GM19238 (cell line): Measurements from ENCODE around the gene SH3BP5.
A peak's percentile ranks its signal among the peaks of the same experiment; 100 is the strongest.
"Not testable (repeated sequence)": the region's sequence is repeated elsewhere in the genome, so short reads cannot be mapped to it uniquely, and the experiment has no call there.

ENCODE experiments used
- DNase-seq: peaks from one replicate; pipeline ENCODE4 v3.0.0; 2011; ENCODE audit warnings: low spot score; ENCODE audit not compliant: insufficient read length

Gene SH3BP5, protein sequence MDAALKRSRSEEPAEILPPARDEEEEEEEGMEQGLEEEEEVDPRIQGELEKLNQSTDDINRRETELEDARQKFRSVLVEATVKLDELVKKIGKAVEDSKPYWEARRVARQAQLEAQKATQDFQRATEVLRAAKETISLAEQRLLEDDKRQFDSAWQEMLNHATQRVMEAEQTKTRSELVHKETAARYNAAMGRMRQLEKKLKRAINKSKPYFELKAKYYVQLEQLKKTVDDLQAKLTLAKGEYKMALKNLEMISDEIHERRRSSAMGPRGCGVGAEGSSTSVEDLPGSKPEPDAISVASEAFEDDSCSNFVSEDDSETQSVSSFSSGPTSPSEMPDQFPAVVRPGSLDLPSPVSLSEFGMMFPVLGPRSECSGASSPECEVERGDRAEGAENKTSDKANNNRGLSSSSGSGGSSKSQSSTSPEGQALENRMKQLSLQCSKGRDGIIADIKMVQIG

DNA sequence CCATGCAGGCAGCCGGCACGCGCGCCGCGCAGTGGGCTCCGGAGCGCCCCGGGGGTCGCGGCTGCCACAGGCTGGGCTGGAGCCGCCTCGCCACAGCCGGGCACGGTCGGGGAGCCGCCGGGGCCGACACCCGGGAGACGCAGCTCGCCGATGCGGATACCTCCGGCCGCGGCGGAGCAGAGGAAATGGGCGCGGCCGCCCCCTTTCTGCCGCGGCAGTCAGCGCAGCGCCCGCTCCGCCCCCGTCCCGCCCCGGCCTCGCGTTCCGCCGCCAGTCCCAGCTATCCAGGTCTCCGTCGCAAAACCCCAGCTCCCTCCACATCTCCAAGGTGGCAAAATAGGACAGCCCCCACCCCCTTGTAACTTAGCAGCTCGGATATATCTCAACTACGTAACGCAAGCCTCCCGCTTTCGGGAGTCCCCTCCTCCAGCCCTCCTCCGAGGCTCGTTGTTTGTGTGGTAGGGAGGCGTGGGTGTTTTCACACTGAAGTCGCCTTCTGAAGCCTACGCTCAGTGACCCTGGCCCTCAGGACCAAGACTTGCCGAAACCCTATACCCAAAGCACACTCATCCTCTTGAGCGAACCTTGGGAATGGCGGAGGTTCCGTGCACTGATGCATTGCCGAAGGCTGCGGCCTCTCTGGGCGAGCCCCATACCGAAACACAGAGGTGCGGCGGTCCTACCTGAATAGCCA, at the start of gene SH3BP5:
Gene SH3BP5, minus strand, starts transcription at position 182 of the 694 bp plus-strand sequence. Its CDS starts 178 bp downstream, at position 4.
- peak; percentile 74 for DNase-seq

DNA sequence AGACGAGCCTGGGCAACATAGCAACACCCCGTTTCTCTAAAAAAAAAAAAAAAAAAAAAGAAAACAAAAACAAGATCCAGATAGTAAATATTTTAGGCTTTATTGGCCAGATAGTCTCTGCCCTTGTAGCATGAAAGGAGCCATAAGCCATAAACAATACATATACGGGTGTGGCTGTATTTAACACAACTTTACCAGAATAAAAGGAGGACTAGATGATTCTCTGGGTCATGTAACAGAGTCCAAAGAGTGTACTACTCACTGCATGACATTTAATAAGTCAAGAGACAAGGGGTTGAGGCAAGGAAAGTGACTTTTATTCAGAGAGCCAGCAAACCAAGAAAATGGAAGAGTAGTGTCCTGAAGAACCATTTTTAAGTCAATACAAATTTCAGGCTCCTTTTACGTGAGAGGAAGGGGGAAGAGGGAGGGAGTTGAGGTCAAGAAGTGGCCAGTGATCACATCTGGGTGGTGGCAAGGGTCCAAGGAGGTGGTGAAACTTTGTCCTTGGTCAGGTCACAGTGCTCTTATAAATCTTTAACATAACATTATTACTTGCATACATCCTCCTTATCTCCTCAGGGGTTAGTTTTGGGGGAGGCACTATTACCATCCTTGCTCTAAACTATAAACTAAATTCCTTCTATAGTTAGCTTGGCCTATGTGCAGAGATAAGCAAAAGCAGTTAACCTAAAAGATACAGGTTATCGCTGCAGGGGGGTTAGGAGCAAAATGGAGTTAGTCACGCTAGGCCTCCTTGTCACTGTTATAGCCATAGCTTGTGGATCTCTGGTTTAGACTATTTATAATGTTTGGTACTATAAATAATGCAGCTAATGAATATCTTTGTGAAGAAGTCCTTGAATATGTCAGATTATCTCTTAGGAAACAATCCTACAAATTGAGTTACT, 48.8 kb upstream of the SH3BP5 start:
- DNase-seq: no peak

DNA sequence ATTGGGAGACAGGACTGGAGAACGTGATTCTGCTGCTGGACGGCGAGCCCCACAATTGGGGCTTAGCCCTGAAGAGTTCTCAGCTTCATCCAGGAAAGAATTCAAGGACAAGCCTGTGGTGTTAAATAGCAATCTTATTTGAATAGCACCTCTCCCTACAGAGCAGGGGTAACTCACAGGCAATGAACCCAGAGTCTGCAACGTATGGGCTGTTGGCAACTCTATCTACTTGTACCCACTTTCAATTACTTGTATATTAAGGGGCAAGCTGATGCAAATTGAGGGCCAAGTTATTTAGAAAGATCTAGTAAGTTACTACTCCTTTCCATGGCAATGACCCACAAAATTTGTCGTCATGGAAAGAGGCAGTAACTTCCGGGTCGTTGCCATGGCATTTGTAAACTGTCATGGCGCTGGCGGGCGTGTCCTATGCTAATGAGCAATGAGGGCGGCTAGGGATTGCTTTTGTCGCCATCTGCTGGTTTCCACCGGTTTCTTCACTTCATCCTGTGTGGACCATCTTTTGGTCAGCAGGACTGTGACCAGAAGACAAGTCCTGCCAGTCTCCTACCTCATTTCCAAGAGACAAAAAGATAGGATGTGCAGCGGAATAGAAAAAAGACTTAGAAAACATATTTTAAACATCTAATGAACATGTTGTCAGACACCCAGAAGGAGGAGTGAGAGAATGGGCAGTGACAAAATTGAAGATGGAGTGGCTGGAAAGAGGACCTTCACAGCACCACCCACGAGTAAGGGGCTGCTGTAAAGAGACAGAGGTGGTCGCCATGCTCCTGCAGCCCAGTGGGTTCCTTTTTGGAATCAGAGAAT, 45.8 kb upstream of the SH3BP5 start:
- peak; percentile 29 for DNase-seq

DNA sequence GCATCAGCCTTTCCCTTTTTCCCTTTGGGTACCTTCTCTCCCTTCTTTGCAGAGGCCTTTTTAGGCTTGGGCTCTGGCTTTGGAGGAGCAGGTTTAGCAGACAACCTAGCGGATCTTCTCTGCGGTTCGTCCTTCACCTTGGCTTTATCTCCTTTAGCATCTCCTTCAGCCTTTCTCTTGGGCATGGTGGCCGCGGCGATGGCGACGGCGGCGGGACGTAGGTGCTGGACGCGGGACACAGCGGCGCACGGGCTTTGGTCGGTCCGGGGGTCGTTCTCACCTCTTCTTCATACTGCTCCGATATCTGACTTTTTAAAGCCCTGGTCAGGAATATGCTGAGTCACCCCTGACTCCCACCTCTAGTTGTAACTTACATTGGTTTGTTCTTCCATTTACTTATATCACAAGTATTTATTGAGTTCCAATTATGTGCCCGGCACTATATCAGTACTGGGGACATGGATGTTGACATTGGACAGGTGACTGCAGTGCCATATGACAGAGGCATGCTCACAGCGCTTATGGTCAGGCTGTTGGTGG, 43.1 kb upstream of the SH3BP5 start:
- DNase-seq: no peak

DNA sequence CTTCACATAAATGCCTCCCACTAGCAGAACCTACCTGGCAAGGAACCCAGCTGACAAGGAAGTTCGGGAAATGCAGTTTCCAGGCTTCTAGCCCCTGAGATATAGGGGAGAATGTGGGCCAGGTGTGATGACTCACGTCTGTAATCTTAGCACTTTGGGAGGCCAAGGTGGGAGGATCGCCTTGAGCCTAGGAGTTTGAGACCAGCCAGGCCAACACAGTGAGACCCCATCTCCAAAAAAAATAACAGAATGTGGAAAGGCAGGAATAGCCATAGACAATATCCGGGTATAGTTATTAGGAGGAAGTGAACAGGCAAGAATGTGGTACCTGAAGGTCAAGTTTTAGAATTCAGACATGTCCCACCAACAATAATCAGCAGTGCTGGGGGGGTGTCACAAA, 40.5 kb upstream of the SH3BP5 start:
- no peak for DNase-seq

DNA sequence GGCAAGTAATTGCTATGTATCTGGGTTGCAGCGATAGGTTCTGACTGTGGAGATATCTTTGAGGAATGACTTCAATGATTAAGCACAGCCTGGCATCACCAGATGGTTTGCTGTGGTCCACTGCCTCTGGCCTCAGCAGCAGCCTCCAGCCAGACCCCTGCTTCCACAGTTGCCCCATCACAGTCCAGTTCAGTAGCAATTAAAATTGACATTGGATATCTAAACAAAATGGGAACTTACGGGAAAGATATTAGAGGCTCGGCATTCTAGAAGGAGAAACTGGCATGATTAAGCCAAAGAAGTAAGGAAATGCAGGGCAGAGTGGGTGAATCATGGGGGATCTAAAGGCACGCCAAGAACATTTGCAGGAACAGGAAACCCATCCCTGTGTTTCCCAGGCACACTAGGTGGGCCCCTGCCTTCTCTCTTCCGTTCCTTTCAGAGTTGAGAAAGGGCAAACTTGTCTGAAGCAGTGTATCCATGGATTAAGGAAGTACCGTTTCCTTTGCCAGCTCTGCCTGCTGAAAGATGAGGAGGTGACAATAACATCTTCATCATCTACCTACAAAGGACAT, 36.3 kb upstream of the SH3BP5 start:
- DNase-seq: no peak

DNA sequence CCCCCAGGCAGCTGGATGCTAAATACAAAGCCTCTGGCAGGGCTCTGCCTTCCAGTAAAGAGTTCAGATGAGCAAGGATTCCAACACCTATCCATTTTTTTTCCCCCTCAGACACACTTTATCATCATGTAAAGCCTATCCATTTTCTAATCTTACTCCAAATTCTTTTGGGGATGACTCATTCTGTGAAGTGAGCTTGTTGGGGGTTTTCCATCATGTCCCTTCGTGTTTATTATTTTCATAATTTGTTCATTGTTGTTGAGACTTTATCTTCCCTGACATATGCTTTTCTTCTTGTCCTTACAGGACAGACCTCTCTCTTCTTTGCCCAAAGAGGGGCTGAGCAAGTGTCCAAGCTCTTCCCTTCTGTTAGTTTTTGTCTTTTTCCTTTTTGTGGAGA, 34.7 kb upstream of the SH3BP5 start:
- no peak for DNase-seq

DNA sequence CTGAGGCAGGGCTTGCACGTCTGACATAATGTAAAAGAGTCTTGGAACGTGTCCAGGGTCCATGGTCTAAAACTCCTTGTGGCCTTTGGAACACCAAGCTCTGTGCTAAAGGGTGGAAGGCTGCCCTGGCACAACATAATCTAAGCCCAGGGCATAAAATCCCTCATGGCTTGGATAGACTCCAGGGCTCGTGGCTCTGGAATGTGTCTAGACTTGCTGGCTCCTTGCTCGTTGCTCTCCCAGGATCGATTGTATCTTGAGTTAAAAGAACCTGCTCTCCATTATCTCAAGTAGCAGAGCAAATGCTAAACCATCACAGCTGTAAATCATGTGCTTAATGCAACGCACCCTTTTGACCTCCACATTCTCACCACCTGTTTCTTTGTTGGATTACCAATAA, 31.7 kb upstream of the SH3BP5 start:
- DNase-seq: not testable (repeated sequence)

DNA sequence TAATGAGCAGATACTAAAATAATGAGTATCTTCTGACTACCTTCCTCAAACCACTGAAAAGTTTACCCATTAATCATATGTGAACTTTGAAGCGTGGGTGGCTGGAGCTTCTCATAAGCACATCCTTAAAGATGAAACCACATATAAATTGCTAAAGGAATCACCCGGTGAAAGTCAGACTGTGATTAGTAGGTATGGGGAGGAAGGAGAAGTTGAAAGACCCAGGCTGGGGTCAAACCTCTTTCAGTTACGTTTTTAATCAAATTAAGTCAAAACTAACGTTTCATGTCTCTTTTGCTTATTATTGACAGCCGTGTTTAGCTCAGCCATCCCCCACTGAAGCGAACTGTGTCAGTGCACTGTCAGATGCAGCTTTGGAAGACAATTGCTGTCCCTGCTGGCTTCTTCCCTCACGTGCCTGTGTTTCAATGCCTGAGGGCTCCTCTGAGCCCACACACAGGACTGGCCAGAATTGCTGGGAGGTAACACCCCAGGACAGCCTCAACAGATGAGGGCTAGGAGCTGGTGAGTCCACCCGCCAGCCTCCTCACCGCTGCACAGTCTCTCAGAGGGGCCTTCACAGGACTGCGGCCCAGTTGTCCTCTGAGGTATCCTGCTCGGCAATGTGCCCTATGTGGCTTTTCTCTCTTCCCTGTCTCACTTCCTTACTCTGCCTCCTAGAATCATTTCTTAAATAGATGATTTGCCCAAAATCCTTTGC, 29.3 kb upstream of the SH3BP5 start:
- peak; percentile 70 for DNase-seq

DNA sequence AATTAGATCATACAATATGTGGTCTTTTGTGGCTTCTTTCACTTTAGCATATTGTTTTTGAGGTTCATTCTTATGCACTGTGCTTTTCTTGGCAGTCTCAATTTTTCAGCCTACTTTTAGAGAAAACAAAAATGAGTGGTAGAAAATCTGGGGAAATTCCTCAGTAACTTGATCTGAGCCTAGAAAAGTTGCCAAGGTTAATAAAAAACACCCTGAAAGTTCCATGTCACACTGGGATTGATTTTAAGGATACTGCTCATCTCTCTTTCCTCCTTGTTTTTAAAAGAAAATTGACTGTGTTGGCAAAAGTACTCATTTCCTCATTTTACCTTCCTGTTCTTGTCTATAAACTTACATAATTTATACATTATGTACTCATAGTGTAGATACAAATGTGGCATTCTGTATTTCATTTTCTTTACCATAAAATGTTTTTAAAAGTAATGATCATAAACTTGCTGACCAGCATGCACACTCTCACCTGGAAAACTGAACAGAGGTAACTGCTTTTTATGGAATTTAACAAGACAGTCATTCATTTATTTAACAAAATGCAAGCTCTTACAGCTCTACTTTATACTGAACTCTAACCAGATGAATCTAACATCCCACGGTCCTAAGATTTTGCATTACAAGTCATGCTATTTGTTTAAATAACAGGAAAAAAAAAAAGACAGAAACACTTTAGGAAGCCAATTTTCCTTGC, 28.6 kb upstream of the SH3BP5 start:
- DNase-seq: no peak

DNA sequence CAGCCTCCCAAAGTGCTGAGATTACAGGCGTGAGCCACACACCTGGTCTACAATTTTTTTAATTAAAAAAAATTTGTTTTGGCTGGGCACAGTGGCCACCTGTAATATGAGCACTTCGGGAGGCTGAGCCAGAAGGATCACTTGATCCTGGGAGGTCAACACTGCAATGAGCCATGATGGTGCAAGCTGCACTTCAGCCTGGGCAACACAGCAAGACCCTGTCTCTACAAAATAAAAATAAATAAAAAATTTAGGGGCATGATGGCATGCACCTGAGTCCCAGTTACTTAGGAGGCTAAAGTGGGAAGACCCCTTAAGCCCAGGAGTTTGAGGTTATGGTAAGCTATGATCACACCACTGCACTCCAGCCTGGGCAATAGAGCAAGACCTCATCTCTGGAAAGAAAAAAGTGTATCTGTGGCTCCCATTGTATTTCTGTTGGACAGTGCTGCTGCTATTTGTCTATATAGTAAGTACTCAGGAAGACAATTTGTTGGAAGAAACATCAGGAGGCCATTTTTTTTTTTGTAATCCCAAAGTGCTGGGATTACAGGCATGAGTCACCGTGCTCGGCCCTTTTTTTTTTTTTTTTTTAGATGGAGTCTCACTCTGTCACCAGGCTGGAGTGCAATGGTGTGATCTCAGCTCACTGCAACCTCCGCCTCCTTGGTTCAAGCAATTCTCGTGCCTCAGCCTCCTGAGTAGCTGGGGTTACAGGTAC, 27.5 kb upstream of the SH3BP5 start:
- no peak for DNase-seq

DNA sequence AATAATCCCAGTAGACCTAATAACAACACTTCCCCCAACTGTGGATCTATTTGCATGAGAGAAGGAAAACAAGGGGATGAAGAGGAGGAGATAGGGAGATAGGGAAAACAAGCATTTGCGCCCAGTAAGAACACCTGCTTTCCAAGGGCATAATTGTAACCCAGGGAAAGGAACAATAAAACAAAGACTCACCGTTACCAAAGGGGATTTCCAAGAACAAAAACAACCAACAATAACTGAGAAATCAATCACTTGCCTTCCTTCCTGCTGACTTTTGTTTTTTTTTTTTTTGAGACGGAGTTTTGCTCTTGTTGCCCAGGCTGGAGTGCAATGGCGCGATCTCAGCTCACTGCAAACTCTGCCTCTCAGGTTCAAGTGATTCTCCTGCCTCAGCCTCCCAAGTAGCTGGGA, 24.3 kb upstream of the SH3BP5 start:
- DNase-seq: not testable (repeated sequence)

DNA sequence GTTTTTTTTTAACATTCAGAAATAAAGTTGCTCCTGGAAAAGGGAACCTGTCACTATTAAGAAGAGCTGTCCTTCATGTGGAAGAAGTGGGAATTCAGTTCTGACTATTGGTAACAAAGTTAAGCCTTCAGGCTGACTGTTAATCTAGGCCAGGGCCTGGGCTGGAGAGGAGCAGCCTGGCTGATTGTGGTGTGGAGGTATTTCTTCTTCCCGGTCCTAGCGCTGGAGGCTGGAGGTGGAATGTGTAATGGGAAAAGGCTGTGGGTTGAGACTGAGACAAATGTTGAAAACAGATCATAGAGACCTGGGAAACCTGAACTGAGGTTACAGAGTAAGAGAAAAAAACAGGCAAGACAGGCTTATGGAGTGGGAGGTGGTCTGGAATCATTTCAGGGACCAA, 23.8 kb upstream of the SH3BP5 start:
- DNase-seq: no peak

DNA sequence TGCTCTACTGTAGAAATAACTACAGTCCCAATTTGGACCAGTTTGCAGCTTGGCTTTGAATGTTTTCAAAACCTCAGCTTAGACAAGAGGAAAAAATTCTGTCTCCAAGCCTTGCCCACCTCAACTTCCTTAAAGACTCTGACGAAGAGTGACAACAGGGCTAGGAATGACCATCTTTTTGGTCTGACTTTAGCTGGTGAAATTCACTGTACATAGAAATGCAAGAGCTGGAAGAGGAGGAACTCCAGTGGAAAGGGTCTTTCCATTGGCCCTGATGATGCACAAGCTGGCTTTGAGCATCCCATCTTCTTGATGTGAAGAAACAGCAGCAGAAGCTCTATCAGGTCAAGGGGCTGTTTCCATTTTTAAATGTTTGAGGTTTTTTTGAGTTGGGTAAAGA, 22.7 kb upstream of the SH3BP5 start:
- no peak for DNase-seq

DNA sequence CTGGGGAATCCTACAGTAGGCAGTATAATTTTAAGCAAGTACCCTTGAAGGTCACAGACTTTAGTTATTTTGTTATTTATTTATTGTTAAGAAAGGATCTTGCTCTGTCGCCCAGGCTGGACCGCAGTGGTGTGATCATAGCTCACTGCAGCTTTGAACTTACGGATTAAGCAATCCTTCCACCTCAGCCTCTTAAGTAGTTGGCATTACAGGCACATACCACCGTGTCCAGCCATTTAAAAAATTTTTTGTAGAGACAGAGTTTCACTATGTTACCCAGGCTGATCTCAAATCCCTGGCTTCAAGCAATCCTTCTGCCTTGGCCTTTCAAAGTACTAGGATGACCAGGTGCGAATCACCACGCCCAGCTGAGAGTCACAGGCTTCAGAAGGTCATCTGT, 22.1 kb upstream of the SH3BP5 start:
- no peak for DNase-seq

DNA sequence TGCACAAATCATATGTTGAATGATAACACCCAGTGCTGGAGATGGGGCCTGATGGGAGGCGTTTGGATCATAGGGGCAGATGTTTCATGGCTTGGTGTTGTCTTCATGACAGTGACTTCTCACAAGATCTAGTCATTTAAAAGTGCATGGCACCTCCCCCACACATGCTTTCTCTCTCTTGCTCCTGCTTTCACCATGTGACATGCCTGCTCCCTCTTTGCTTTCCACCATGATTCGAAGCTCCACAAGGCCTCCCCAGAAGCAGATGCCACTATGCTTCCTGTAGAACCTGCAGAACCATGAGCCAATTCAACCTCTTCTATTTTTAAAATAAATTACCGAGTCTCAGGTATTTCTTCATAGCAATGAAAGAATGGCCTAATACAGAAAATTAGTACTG, 17.8 kb upstream of the SH3BP5 start:
- DNase-seq: no peak

DNA sequence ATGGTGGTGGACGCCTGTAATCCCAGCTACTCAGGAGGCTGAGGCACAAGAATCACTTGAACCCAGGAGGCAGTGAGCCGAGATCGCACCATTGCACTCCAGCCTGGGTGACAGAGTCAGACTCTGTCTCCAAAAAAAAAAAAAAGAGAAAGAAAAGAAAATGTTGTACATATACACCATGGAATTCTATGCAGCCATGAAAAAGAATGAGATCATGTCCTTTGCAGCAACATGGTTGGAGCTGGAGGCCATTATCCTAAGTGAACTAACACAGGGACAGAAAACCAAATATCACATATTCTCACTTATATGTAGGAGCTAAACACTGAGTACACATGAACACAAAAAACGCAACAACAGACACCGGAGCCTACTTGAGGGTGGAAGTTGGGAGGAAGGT, 17.1 kb upstream of the SH3BP5 start:
- not testable (repeated sequence) for DNase-seq

DNA sequence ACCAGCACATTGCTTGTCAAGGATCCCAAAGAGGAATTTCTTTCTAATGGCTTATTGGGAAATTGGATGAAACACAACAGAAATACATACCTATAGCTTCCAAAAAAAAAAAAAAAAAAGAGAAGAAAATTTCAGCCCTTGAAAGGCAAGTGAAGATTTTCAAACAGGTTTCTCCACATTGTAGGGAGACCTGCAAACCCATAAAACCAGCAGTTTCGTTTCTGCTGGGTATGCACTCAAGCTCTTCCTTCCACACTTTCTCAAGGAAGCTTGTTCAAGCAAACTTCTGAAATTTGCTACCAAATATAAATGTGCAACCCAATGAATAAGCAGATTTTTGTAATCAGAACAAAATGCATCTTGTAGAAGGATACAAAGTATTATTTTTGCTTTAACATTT, 15.9 kb upstream of the SH3BP5 start:
- DNase-seq: no peak
